Vein endothelial cell (primary cell): ENCODE results near the gene GBP6. TPM values are rescaled to one million over a fixed set of nuclear protein-coding genes. Genes with fewer than 3 reads are reported as not detected.

Source experiments
- total RNA-seq: library from RNA; depleted of rRNA; stranded (reverse); fragments of >200 nt; gene quantifications from 2 replicates; pipeline ENCODE4 v1.2.3, GENCODE V29; 2012

Gene GBP6
- total RNA-seq = not detected in 2 replicates

GRCh38 chr1:89363638-89364536 is at the start of gene GBP6:
Gene GBP6, plus strand, starts transcription at chr1:89364059. Its CDS starts 4,493 bp downstream, at chr1:89368552.

Other genes with a start within 250 kb of the GBP6 start
- gene GBP2, start 237.9 kb upstream of the GBP6 start, total RNA-seq = 52.9 and 66.5 TPM in 2 replicates
- not detected in 2 replicates for gene GBP7, start 188.1 kb upstream of the GBP6 start, total RNA-seq
- 2.0 and 4.8 TPM in 2 replicates for gene GBP4, start 165.1 kb upstream of the GBP6 start, total RNA-seq
- under 0.01 and 0.38 TPM in 2 replicates for gene GBP5, start 91.2 kb upstream of the GBP6 start, total RNA-seq
- 5.2 and 14.1 TPM in 2 replicates for gene LRRC8B, start 160.8 kb downstream of the GBP6 start, total RNA-seq